GM18505 (cell line): ENCODE measurements around the gene BTRC.

Source experiments
- ATAC-seq: cut with Tn5 transposase; IDR thresholded peaks from one replicate; pipeline ENCODE4 v1.9.1; 2021; ENCODE audit not compliant: unreplicated experiment
- POLR2A ChIP-seq: IDR thresholded peaks from 4 replicates; pipeline ENCODE4 v1.6.1; 2011; ENCODE audit warnings: borderline replicate concordance; ENCODE audit not compliant: insufficient read depth, insufficient read length; ENCODE audit errors: extremely low read depth

Gene BTRC

GRCh38 chr10:101506829-101507661, 153.1 kb downstream of the BTRC start:
- no peak for TF ChIP-seq POLR2A
- ATAC-seq = no peak

DNA sequence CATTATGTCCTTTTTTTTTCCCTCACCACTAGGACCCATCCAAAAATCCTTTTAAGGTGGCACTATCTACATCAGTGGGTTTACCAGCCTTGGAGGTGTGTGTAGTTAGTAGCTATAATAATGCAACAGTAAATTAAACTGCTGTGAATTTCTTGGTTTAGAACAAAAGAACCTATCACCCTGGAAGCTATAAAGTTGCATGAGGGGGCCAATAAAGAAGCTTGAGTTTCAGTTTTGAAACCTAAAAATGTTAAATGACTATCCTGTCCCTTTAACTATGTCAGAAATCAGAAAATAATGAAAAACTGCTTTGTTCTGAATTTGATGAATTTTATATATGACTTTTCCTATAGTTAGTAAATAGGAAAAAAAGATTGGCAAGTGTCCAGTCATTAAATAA, 153.9 kb downstream of the BTRC start:
- no peak for ATAC-seq
- TF ChIP-seq POLR2A = no peak

DNA sequence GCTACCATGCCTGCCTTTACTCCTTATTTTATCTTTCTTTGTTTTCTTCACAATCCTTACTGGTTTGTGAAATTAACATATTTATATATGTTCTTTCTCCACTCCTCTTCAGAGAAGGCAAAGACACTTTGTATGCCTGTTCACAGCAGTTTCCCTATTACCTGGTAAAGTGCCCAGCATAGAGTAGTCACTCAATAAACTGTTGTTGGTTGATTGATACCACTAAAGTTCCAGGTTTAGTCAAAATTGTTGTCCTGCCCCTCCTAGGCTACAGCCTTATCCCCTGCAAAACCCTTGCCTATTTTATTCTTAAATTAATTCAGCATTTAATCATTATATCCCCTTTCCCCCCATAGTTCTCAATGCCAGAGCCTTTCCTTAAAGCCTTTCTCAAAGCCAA, 158.0 kb downstream of the BTRC start:
- ATAC-seq = no peak
- no peak for TF ChIP-seq POLR2A

DNA sequence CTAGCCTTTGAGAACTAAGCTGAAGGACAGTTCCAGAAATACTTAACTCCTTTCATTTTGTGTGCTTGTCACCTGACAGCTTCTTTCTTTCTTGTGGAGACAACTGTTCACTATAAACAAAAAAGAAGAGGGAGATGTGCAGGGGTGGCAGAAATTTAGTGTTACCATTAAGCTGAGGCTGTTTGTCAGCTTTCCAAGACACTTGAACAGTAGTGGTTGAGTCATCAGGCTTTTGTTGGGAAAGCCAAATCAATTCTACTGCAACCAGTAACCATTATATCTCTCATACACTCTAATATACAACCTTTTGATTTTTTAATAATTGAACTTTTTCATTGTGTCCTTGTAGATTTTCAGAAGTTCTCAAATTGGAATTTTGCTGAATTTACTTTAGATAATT, 158.8 kb downstream of the BTRC start:
- no peak for TF ChIP-seq POLR2A
- no peak for ATAC-seq

GRCh38 chr10:101513733-101514132, 159.8 kb downstream of the BTRC start:
- no peak for ATAC-seq

DNA sequence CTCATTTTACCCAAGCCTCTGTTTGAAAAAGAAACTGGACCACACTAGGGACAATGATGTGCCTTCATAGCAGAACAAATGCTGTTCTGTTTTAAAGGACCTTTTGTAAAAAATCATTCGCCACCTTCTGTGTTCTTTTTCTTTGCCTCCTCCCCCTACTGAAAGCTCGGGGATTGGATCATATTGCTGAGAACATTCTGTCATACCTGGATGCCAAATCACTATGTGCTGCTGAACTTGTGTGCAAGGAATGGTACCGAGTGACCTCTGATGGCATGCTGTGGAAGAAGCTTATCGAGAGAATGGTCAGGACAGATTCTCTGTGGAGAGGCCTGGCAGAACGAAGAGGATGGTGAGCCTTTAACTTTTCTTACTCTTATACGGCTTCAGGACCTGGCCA, 171.9 kb downstream of the BTRC start:
- TF ChIP-seq POLR2A = no peak
- ATAC-seq = no peak

More at GRCh38 chr10:101513733-101514132, 159.8 kb downstream of the BTRC start:
- TF ChIP-seq POLR2A = no peak

GRCh38 chr10:101529207-101529606, 175.2 kb downstream of the BTRC start:
- no peak for ATAC-seq
- TF ChIP-seq POLR2A = no peak

- TF ChIP-seq POLR2A = no peak
Measured at GRCh38 chr10:101529725-101530553, 176.0 kb downstream of the BTRC start.

GRCh38 chr10:101535949-101536348, 182.0 kb downstream of the BTRC start:
- ATAC-seq = no peak
- no peak for TF ChIP-seq POLR2A

More at GRCh38 chr10:101529725-101530553, 176.0 kb downstream of the BTRC start:
- no peak for ATAC-seq

DNA sequence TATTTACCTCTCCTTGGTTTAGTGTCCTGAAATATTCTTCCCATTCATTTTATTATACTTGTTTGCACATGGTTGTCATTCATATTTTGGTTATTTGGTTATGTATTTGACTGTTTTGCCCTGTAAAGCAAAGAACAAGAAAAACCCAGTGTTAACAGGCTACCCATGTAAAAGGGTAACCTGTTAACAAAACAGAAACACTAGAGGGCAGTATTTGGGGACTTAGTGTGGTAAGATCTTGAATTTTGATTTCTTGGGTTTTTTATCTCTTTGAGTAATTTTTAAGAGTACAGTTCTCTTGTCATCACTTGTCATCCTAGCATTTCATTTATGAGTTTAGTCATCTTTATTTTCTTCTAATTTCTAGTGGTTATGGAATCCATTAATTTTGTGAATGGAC, 182.8 kb downstream of the BTRC start:
- no peak for ATAC-seq
- no peak for TF ChIP-seq POLR2A

GRCh38 chr10:101538446-101538845, 184.5 kb downstream of the BTRC start:
- ATAC-seq = no peak
- no peak for TF ChIP-seq POLR2A

GRCh38 chr10:101545898-101546297, 191.9 kb downstream of the BTRC start:
- no peak for TF ChIP-seq POLR2A
- ATAC-seq = no peak

DNA sequence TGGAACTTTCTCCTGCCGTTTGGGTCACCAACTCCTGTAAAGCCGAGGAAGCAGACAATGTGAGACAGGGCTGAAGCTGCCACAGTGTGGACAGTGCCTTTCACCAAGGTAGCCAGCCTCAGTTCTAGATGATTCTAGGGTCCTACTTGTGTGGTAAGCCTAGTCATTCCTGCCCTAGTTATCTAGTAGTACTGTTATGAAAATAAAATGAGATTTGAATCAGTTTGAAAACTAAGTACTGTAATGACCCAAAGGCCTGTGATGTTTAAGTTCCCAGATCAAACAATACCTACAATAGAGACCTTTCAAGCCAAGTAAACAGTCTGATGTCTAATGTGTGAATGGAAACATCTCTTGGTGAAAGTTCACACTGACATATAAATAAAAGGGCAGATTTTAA, 197.0 kb downstream of the BTRC start:
- ATAC-seq = no peak
- TF ChIP-seq POLR2A = no peak

DNA sequence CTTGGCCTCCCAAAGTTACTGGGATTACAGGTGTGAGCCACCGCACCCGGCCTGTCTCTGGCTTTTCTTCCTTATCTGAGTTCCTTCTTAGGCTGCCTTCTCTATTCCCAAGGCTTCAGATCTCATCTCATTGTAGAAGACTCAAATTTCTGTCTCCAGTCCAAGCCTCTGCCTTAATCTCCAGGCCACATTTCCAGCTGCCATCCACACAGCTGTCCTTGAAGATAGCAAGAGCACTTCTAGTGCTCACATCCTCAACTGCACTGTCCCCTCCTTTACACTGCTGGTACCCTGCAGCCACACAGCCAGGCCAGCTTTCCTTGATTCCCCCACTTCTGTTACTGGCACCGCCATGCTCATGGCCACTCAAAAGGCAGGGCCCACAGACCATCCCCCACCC, 198.5 kb downstream of the BTRC start:
- TF ChIP-seq POLR2A = no peak
- no peak for ATAC-seq
